GM12864 (cell line): ENCODE data around the gene WDFY2.

Experiments used
- DNase-seq: peaks from one replicate; pipeline ENCODE4 v3.0.0-alpha.2; 2011; ENCODE audit warnings: low read depth
- H3K4me3 ChIP-seq: 2 replicates; pipeline ENCODE4 v1.5.1; 2011; ENCODE audit warnings: mild to moderate bottlenecking, low read depth, low read length, control low read depth
- TF ChIP-seq, protein P1 (sequence below): IDR thresholded peaks from 2 replicates; pipeline ENCODE4 v1.5.1; 2011; ENCODE audit warnings: low read depth, mild to moderate bottlenecking, moderate library complexity, low read length, control low read depth, inconsistent platforms; ENCODE audit errors: missing control alignments

The WDFY2 gene

DNA sequence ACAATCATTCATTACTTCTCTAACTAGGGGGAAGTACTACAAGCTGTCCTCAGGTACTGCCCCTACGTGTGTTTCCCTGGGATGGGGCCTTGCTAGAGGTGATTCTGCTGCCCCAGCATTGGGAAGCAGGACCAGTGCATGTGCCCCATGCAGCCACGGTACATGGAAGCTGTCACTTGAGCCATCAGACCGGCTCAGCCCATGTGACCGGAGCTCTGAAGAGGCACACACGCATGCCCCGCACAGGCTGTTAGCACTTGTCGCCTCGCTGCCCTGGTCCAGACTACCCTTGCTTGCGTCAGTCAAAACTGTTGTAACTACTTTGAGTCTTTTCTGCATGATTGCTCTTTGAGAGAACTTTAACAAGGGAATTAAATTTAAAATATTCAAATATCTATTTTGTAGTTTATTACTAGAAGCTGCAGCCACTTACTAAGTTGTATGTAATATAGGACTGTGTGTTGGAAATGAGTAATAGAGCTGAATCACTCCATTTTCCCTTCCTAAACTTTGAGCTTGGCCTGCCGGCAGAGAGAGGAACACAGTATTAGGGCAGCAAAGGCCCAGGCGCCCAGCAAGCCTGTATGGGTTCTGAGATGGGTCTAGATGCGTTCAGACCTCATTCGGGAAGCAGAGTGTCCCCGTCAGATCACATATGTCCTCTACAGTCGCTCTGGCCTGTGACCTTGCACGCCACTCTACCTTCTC is 177.5 kb downstream of the WDFY2 start:
- TF ChIP-seq, protein P1, sequence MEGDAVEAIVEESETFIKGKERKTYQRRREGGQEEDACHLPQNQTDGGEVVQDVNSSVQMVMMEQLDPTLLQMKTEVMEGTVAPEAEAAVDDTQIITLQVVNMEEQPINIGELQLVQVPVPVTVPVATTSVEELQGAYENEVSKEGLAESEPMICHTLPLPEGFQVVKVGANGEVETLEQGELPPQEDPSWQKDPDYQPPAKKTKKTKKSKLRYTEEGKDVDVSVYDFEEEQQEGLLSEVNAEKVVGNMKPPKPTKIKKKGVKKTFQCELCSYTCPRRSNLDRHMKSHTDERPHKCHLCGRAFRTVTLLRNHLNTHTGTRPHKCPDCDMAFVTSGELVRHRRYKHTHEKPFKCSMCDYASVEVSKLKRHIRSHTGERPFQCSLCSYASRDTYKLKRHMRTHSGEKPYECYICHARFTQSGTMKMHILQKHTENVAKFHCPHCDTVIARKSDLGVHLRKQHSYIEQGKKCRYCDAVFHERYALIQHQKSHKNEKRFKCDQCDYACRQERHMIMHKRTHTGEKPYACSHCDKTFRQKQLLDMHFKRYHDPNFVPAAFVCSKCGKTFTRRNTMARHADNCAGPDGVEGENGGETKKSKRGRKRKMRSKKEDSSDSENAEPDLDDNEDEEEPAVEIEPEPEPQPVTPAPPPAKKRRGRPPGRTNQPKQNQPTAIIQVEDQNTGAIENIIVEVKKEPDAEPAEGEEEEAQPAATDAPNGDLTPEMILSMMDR: no peak

DNA sequence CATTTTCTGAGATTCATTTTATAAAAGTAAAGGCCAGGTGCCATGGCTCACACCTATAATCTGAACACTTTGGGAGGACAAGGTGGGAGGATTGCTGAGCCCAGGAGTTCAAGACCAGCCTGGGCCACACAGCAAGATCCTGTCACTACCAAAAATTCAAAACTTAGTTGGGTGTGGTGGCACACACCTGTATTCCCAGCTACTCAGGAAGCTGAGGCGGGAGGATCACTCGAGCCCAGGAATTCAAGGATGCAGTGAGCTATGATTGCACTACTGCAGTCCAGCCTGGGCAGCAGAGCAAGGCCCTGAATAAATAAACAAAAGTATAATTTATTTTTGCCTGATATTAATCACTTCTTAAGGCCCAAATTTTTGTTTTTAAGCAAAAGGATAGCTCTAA is 179.2 kb downstream of the WDFY2 start:
- no peak for DNase-seq
- TF ChIP-seq, protein P1: no peak
- H3K4me3 ChIP-seq: no peak overlapping the region

More for the DNA sequence above, 177.5 kb downstream of the WDFY2 start:
- DNase-seq: no peak
- no peak overlapping the region for H3K4me3 ChIP-seq

DNA sequence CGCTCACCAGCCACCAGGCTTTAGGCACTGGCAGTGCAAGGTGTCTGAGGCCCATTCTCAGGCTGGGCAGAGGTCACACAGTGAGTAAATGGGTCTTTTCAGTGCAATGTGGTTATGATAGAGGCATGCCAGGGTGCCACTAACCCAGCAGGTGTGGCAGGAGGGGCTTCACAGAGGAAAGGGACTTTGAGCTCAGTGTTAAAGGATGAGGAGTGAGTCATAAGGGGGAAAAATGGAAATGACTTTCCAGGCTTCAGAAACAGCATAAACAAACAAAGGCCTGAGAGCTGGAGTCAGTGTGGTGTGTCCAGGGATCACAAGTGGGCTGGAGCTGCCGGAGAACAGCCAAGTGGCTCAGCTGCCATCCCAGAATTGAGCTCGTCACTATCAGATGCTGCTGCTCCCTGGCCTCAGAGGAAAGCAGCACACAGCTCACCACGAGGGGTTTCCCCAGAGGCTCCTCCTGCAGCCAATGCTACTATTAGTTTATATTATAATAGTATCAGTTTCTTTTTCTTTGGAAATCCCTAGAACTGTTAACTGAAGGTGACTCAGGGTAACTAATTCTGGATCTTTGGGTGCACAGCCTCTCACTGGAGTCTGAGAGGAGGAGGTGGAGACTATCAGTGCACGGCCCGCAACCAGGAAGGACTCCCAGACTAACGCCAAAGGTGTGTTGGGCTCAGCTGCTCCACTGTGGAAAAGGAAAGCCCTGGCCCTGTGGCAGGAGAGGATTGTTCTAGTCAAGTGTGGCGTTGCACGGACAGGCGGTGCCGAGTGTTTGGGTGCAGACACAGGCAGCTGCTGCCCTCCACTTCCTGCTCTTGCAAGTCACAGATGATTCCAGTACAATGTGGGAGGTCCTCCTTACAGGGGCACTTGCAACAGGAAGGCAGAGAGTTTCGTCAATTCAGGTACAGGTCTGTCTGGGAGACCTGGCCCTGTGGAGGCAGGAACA is 180.2 kb downstream of the WDFY2 start:
- TF ChIP-seq, protein P1: peak; percentile 9
- DNase-seq: peak; percentile 41
- peak overlapping the region; percentile 33 for H3K4me3 ChIP-seq

DNA sequence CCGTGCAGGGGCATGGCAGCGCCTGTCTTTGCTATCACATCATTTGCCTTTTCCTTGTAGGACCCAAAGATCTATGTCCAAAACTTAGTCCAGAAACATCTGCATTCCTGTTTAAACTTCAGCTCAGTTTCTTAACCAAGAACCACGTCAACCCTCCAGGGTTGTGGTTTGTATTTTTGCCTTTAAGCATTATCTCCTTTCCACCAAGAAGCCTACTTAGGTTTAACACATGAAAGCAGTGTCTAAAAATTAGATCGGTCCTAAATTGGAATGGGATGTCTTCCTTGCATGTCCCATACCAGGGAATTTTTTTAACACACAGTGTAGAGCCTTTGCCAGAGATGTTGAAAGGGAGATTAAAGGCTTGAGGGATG is 180.9 kb downstream of the WDFY2 start:
- DNase-seq: no peak
- no peak overlapping the region; the same call in 1 of the 2 replicates for H3K4me3 ChIP-seq
- TF ChIP-seq, protein P1: no peak

DNA sequence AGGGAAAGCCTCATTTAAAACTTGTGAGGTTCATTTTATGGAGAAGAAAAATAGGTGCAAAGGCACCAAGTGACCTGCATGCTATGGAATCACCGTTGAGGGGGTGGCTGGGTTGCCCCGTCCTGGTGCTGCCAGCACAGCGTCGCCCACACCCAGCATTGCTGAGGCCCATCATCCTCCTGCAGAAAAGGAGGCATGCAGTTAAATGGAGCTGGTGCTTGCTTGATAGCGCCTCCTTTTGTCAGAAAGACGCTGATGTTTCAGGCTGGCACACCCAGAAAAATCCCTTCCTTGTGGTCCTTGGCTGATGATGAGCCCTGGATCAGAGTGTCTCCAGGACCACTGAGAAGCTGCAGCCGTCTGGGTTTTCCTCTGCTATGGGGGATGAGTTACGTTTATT is 182.8 kb downstream of the WDFY2 start:
- TF ChIP-seq, protein P1: peak; percentile 15
- H3K4me3 ChIP-seq: no peak overlapping the region
- DNase-seq: no peak

DNA sequence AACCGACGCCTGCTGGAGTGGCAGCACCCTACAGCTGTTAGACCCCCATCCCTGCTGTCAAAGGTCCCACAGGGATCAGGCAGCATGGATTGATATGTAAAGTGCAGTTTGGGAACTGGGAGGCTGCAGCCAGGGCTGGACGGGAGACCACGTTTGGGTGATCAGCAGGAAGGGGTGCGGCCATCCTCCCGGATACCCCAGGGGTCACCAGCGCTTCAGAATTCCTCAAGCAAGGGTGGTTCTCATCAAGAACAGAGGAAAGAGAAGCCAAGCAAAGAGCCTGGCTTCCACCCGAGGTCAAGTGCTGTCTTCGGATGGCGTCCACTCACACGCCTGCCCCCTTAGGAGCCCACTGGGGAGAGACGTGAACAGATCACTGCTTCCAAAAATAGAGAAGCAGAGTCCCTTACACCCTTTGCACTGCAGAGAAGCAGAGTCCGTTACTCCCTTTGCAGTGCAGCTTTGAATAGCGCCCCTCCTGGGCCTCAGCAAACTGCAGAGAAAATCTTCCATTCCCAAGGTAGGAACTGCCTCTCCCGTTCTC is 184.2 kb downstream of the WDFY2 start:
- no peak overlapping the region for H3K4me3 ChIP-seq
- DNase-seq: no peak
- TF ChIP-seq, protein P1: no peak
